NCI-H2227 (cell line): Measurements from ENCODE around the gene SIGLEC7.
A peak's percentile ranks its signal among the peaks of the same experiment; 100 is the strongest.
"Not testable (repeated sequence)": the region's sequence is repeated elsewhere in the genome, so short reads cannot be mapped to it uniquely, and the experiment has no call there.

Experiments used
- DNase-seq: peaks from one replicate; lab custom pipeline; 2025; ENCODE audit not compliant: unreplicated experiment; lab: John Stamatoyannopoulos, UW

The SIGLEC7 gene

DNA sequence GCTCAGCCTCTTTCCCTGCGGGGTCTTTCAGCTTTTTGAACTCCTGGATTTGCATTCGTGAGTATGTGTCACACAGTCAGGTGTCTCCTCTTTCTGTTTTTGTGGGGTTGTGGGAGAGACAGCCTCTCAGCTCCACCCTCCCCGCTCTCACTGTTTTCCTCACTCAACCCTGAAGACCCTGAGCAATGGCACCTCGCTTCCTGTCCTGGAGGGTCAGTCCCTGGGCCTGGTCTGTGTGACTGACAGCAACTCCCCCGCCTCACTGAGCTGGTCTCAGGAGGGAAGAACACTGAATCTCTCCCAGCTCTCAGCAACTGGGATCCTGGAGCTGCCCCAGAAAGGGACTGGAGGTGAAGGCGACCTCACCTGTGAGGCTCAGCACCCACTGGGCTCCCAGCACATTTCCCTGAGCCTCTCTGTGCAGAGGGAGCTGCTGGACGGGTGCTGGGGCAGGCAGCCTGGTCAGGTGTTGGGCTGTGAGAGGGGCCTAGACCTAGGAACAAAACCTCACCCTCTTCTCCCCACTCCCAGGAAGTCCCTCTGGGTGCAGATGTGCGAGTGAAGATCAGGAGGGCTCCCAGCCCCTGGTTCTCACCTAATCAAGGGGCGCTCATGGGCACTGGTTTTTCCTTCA is 4.2 kb upstream of the SIGLEC7 start:
- no peak for DNase-seq

DNA sequence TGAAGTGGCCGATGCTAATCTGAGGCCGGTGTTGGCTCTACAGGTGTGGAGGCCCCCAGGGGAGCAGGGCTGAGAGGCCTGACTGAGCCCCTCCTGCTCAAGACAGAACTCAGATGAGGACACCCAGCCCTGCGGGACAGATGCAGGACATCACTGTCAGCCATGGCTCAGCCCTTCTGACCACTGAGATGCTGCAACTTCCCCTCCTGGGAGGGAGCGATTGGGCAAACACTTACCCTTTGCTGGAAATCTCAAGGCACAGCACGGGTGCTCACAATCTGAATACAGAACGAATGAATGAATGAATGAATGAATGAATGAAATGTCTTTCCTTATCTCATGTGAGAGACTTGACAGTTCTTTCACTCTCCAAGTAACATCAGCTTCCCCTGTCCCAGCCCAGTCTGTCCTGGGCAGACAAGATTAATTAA is 3.5 kb upstream of the SIGLEC7 start:
- no peak for DNase-seq

DNA sequence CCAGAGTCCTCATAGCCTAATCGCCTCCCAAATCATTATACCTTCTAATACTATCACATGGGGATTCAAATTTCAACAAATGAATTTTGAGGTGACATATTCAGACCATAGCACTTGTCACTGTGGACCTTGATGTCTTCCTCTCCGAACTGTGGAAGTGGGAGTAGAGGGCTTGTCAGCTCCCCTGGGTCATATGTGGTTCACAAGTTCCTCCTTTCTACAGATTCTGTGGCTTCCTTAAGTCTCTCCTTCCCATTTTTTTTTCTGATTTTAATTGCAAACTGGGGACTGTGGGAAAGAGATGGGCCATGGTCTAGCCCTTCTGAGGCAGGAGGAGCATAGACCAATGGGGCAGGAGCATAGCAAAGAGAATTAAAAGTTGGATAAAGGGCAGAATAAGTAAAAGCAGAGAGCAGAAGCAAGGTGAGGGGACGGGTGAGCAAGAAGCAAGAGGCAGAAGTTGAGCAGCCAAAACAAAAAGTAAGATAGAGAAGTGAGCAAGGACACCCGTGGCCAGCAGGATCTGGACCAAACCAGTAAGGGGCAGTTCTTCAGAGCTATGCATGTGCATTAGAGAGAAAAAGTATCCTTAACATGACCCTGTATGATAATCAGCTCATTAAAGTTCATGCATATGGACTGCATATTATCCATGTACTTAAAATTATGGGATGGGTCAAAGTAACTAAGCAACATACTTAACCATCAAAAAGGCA is 2.6 kb upstream of the SIGLEC7 start:
- DNase-seq: no peak

DNA sequence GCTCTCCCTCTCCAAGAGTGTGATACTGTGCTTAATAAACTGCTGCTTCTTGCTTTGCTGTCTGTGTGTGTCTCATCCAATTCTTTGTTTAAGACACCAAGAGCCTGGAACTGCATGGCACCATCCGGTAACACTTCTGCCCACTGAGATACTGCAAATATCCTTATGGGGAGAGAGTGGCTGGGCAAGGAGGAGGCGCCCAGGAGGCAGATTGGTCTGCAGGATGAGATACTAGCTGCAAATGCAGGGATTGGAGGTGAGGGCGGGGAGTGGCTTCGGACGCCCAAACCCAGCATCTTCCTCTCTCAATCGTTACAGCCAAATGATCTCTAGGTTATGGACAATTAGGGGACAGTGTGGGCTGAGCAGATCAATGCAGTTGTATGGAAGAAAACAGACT is 1.7 kb upstream of the SIGLEC7 start:
- no peak for DNase-seq

DNA sequence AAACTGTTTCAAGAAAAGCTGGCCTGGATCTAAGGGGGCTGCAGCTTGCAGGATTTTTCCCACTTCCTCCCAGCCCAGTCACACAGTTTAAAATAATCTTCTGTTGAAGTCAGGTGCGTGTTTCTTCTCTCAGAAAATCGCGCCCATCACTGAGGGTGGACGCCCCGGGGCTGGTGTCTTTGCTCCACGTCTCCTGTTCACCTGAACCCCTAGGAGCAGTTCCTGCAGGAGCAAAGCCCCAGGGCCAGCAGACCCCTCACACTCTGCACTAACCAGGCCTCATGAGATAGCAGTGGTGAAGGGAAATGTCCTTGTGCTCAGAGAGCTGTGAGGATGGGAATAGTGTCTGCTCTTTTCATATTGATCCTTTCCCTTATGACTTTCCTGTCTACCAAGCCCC is 920 bp upstream of the SIGLEC7 start:
- no peak for DNase-seq

DNA sequence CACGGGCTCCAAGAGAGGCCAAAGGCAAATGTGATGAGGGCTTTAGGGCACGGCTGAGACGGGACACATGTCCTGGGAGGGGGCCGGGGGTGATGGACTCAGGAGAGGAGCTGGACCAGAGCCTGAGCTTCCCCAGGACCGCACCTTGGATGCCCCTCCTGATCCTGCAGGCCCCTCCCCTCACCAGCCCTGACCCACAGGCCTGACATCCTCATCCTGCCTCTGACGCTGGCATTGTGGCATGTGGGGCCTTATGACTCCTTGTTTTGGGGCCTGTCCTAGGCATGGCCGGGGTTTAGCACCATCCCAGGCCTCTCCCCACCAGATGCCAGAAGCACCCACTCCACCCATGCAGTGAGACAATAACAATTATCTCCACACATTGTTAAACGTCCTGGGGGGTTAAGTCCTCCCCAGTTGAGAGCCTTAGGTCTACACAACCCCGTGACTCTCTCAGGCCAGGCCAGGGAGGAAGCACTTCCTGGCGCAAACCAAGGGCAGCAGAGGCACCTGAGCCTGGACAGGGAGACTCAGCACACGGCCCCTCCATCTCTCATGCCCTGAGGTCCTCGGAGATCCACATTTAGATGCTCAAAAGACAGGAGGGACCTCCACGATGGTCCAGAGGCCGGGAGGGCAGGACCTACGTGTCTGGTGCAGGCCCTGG is 841 bp downstream of the SIGLEC7 start:
- DNase-seq: not testable (repeated sequence)

DNA sequence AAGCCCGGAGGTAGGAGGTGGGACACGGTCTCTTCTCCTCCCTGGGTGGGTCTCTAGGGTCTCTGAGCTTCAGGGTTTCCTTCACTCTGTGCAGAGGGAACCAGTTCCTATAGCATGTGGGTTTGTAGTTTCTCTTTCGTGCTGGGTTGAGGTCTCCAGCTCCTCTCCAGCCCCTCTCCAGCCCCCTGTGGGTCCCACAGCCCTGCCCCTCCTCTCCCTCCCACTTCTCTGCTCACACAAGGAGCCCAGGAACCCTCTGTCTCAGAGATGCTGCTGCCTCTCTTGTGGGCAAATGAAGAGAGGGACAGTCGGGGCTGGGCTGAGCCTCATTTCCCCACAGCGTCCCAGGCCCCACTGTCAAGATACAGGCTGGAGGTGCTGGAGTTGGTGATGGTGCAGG is 1.4 kb downstream of the SIGLEC7 start:
- DNase-seq: no peak

DNA sequence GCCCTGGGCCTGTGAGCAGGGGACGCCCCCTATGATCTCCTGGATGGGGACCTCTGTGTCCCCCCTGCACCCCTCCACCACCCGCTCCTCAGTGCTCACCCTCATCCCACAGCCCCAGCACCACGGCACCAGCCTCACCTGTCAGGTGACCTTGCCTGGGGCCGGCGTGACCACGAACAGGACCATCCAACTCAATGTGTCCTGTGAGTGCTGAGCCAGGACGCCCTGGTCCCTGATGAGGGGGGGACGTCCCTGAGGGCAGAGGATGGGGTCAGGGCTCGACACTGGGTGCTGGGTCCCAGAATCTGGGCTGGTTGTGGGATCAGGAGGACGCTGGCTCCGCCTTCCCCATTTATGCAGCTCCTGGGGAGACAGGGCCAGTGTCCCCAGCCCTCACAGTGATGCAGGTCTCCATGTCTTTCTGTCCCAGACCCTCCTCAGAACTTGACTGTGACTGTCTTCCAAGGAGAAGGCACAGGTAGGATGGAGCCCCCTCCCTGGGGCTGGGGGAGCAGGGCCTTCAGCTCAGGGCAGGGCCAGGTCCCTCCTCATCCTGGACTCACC is 2.5 kb downstream of the SIGLEC7 start:
- no peak for DNase-seq

DNA sequence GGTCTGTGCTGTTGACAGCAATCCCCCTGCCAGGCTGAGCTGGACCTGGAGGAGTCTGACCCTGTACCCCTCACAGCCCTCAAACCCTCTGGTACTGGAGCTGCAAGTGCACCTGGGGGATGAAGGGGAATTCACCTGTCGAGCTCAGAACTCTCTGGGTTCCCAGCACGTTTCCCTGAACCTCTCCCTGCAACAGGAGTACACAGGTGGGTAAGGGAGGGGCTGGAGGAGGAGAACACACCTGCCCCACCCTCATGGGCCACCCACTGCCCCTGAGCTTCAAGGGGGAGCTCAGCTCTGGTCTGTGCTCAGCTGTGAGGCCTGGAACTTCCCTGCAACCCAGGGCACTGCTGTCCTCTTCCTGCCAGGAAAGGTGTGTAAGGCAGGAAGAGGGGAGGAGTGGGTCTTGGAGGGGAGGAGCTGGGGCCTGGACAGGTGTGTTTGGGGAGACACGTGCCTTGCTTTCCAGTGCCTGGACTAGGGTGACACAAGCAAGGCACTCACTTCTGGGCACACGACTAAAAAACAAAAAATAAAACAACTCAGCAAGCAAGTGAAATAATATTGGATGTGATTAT is 3.9 kb downstream of the SIGLEC7 start:
- DNase-seq: no peak

DNA sequence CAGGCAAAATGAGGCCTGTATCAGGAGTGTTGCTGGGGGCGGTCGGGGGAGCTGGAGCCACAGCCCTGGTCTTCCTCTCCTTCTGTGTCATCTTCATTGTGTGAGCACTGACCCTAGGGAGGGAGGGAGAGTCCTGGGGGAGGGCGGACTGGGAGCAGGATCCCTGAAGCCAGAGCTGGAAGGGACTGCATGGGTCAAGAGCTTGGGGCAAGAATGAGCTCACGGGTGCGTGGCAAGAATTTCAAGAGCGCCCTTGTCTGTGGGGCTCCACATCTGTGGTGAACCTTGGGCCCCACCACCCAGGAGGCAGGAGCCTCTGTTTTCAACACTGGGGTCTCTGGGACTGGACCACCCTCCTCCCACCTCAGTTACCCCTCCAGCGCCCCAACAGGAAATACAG is 4.7 kb downstream of the SIGLEC7 start:
- DNase-seq: no peak

DNA sequence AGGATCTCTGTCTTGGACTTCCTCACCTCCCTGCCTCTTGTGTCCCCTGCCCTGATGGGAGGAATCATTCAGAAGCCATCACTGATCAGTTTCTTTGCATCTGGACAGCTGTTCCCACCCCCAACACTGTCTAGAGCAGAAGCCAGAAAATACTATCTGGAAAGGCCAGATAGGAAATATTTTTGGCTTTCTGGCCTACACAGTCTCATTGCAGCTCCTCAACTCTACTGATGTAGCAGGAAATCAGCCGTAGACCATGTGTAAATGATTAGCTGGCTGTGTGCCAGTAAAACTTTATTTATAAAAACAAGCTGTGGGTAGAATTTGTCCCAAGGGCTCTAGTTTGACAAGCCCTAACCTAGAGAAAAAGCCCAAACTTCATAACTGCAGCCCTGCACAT is 5.6 kb downstream of the SIGLEC7 start:
- DNase-seq: no peak

DNA sequence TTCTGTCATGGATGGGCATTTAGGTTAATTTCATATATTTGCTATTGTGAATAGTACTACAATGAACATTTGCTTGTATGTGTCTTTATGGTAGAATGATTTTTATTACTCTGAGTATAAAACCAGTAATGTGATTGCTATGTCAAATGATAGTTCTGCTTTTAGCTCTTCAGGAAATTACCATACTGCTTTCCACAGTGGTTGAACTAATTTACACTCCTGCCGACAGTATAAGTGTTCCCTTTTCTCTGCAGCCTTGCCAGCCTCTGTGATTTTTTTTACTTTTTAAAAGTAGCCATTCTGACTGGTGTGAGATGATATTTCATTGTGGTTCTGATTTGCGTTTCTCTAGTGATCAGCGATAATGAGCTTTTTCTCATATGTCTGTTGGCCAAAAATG is 6.5 kb downstream of the SIGLEC7 start:
- DNase-seq: no peak

DNA sequence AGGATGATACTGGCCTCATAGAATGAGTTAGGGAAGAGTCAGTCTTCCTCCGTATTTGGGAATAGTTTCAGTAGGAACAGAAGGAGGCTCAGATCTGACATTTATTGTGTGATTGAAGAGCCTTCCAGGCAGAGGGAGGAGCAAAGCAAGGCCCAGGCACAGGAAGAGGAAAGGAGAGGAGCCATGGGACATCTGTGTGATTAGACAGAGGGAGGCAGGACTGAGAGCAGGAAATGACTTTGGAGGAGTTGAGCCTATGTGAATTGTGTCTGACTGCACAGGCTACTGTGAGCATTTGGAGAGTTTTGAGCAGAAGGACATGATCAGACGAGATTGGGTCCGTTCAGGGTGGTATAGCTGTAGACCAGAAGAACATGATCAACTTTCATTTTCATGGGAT is 8.5 kb downstream of the SIGLEC7 start:
- no peak for DNase-seq

DNA sequence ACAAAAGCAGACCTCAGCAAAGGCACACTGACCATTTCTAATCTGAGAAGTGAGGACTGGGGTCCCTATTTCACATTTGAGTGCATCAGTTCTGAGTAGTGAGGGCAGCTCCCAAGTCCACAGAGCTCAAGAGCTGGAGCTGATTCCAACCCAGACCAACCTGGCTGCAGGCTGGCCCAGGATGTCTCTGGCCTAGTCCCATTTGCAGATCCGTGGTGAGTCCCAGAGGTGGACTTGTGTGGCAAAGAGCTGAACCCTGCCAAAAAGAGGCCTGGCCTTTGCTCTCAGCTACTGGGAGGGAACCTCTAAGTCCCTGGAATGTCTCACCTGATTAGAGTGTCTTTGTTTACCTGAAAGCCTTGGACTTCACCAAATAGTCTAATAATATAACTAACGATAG is 14.6 kb downstream of the SIGLEC7 start:
- no peak for DNase-seq

DNA sequence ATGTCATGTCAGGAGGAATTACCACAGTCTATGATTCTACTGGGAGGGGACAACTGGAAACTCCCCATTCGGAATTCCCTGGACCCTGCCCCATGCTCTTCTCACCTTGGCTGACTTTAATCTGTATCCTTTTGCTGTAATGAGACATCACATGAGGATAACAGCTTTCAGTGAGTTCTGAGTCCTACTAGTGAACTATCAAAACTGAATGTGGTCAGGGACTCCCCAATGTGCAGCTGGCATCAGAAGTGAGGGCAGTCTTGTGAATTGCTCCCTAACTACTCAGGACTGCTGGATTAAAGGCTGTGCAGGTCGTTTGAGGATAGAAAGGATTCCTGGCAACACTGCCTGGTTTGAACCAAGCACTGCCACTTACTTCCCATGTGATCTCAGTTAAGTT is 15.2 kb downstream of the SIGLEC7 start:
- DNase-seq: no peak

DNA sequence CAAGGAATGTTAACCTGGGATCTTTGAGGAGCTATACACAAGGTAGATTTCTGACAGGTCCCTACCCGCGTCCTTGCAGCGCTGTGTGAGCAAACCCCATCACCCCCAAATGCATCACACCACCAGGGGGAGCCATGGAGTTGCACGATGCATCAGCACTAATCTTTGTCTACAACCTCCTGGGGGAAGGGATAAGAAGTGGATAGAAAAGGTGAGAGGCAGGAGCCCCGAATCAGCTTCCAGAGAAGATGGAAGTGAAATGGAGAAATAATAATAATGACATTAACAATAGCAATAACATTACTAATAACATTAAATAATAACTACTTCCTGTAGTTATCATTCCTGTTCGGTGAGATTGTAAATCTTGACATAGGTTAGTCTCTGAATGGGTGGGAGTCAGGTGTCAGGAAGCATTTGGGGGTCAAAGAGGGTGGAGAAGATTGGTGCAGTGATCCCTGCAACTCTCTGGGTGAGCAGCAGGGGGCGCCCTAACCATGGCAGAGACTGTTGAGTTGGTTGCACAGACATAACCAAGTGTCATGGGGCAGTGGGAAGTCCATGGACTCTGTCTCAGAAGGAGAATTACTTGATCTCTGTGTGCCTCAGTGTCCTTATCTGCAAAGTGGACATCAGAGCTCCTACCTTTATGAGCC is 16.5 kb downstream of the SIGLEC7 start:
- DNase-seq: peak; percentile 17

DNA sequence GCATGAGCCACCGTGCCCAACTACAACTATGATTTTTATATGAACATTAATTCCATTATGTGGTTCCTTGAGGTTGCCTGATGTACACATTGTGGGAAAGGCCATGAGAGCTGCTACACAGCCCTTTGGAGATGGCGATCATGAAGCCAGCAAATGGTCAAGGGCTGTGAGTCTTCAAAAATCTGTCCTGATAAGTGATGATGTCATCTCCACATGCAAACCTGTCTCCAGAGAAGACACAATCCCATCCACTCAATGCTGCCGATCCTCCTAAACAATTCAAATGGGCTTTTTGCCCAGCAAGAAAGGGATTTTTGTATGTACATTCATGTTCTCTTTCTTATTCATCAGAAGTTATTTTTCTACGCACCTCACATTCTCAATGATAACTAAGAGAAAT is 17.6 kb downstream of the SIGLEC7 start:
- no peak for DNase-seq

DNA sequence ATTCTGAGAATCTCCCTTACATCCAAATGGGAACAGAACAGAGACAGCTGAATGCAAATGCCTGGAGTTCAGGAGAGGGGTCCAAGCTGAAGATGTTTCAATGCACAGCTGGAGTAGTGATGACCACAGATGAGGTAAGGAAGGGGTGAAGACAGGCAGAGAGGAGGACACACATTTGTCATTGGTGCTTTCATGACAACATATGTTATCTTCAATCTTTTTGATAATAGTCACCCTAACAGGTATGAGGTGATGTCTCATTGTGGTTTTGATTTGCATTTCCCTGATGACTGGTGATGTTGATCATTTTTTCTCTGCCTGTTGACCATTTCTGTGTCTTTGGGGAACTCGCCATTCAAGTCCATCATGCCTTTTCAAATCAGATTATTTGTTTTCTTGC is 19.2 kb downstream of the SIGLEC7 start:
- no peak for DNase-seq

DNA sequence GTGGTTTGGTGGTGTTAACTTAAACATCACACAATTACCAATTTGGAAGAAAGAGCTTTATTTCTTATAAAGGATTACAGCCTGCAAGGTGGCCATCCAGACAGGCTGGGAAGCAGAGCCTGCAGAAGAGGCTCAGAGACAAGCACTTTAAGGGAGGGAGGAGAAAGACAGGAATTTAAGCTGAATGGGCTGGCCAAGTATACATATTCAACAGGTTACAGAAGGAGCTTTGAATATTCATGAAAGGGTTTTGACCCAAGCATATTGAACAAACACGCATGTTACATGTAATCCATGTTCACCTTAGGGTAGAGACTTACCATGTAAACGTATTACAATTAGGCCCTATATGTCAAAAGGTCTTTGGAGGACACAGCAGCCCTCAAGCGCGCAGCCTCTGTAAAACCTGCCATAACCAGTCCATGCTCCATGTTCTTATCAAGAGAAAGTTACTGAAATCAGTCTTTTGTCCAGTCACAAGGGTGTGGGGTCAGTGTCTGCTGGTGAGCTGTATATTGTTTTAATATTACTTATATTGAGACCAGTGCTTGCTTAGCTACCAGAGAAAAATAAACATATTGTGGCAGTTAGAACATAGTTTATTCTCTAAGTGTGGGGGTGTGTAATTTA is 19.9 kb downstream of the SIGLEC7 start:
- DNase-seq: no peak

DNA sequence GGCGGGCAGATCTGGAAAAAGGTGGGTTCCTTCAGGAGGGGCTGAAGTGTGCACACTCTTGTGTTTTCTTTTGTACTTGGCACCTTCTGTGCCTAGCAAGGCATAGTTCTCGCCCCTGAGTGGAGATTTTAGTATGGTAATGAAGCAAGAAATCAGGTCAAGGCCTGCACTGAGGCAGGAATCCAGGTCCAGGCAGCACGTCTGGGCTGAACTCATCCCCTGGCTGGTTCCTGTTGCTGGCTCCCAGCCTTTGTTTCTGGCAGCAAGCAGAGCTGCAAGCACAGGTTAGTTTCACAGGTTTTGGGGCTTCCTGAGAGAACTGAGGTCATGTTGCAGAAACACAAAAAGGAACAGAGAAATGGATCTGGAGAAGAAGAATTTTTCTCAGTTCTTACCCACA is 21.2 kb downstream of the SIGLEC7 start:
- DNase-seq: no peak

DNA sequence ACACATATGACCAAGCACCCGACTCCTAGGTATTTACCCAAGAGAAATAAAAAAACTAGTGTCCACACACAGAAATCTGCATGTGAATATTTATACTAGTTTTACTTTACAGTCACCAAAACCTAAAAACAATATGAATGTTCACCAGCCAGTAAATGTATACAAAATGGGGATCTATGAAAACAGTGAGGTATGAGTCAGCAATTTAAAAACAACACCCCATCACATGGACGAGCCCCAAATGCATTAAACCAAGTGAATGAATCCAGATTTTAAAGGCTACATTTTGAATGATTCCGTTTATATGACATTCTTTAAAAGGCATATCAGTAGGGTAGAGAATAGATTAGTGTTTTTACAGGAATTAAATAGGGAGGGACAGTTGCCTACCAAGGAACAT is 22.1 kb downstream of the SIGLEC7 start:
- DNase-seq: no peak
